ENCODE data around the gene KRTAP9-7.
"Not testable (repeated sequence)": the region's sequence is repeated elsewhere in the genome, so short reads cannot be mapped to it uniquely, and the experiment has no call there.

Gene KRTAP9-7

GRCh38 chr17:41271323-41271722, 4.2 kb upstream of the KRTAP9-7 start:
- in situ Hi-C loops (cut with HindIII; ENCODE audit: low sequenced_read_pairs): not testable (repeated sequence)

GRCh38 chr17:41271858-41272257, 3.6 kb upstream of the KRTAP9-7 start:
- in situ Hi-C loops (cut with HindIII; ENCODE audit: low sequenced_read_pairs): no loop called here

GRCh38 chr17:41278176-41278955, 2.9 kb downstream of the KRTAP9-7 start:
- in situ Hi-C loops (cut with HindIII; ENCODE audit: low sequenced_read_pairs): no loop called here

- in situ Hi-C loops (cut with HindIII; ENCODE audit: low sequenced_read_pairs): no loop called here
These were observed 8.5 kb downstream of the KRTAP9-7 start for GRCh38 chr17:41284043-41284442.

- in situ Hi-C loops (cut with HindIII; ENCODE audit: low sequenced_read_pairs): no loop called here
These were observed 9.0 kb downstream of the KRTAP9-7 start for GRCh38 chr17:41284546-41284945.

DNA sequence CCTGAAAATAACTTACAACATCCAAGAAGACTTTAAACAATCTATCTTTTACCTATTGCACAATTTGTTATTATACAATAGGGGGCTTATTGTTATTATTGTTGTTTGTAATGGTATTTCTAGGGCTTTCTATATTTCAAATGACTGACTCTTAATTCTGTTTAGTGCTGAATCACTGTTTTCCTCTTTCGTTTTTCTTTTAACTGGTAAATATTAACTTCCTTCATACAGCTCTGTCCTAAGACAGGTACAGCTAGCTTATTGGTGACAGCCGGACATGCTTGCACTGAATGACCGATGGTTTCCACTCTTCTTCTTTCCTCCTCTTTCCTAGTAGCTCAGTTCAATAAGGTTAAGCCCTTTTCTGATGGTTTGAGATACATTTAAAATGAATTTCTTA, 11.6 kb downstream of the KRTAP9-7 start:
- in situ Hi-C loops (cut with HindIII; ENCODE audit: low sequenced_read_pairs): no loop called here

GRCh38 chr17:41294016-41294415, 18.5 kb downstream of the KRTAP9-7 start:
- in situ Hi-C loops (cut with HindIII; ENCODE audit: low sequenced_read_pairs): no loop called here

DNA sequence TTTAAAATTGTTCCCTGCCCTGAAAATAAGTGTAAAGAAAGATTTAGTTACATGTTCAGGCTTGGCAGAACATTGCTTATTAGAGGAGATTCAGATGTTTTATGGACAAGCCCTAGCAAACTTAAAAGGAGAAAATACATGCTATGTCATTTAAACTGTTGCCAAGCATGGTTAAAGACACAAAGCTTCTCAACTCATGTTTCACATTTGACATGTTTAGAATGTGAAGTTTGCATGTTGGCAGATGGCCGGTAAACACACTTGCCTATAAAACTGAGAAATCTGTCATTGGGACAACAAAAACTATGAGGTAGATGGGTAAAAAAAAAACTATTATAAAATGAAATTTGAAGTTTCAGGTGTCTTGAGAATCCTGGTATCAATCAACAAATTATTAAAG, 21.3 kb downstream of the KRTAP9-7 start:
- in situ Hi-C loops (cut with HindIII; ENCODE audit: low sequenced_read_pairs): no loop called here

DNA sequence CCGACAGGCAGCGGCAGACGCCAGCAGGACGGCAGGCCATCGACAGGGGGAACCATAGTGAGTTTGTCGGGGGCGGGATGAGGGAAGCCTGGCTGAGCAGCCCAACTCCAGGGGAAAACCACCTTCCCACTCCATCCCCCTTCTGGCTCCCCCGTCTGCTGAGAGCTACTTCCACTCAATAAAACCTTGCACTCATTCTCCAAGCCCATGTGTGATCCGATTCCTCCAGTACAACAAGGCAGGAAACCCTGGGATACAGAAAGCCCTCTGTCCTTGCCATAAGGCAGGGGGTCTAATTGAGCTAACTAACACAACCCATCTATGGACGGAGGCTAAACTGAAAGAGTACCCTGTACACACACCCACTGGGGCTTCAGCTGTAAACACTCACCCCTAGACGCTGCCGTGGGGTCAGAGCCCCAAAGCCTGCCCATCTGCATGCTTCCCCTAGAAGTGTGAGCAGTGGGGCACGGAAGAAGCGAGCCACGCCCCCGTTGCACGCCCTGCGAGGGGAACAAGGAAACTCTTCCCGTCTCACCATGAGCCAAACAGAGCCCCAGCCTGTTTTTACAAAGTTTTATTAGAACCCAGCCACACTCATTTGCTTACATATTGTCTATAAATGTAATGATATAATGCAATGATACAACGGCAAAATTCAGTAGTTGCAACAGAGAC, 23.1 kb downstream of the KRTAP9-7 start:
- in situ Hi-C loops (cut with HindIII; ENCODE audit: low sequenced_read_pairs): no loop called here

DNA sequence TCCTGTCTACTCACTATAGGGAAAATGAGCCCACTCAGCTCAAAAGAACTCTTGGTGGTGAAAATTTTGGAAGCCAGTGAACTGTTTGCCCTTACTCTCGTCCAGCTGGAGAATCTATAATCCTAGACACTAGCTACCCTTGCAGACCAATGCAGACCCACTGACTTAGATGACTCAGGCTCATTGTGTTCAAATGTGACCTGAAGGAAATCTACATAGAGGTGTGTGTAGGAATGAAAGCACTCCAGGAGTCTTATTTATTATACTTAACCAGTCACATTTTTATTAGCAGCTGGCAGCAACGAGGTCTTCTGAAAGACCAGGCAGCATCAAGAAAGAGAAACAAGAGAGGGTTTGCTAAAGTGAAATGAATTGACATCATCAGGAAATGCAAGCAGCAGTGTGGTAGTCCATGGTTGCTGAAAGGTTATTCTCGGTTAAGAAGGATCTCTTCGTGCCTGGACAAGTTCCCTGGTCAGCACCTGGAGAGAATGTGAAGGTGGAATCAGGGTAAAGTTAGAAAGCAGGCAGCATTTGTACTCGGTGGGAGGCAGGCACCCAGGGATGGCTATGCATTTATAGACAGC, 25.8 kb downstream of the KRTAP9-7 start:
- in situ Hi-C loops (cut with HindIII; ENCODE audit: low sequenced_read_pairs): no loop called here

DNA sequence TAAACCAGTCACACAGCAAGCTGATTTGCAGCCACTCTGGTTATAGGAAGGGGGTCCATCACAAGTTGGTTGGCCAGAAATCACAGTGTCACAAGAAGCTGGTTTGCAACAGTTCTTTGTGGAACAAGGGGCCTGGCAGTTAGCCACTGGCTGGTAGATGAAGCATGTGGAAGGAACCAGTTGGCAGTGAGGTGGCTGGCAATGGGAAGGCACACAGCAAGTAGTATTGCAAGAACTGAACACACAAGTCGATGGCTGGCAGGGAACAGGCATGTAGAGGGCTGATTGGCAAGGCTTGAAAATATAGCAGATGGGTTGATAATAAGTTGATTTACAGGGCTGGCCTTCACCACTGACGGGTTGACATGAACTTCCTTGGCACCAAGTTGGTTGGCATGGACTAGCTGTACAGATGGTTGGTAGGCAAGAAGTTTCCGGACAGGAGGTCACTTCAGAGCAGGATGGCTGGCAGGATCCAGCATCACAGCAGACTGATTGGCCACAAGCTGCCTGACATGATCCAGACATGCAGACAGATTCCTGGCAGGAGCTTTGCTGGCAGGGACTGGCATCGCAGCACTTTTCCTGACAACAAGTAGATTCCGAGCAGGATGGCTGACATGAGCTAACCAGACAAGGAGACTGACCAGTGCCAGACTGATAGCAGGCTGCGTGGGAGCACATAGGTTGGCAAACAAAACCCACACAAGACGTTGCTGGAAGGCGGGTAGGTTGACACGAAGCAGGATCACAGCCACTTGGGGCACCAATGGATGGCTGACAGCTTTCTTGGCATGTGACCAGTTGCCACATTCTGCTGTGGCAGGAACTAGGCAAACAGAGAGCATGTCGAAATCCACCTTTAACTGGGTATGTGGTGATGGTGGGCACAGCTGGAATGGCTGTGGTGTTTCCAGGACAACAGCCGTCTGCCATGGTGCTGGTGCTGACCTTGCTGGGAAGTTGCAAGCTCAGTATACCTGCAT, 26.7 kb downstream of the KRTAP9-7 start, which contains the start of gene KRTAP29-1:
TSS of gene KRTAP29-1 (minus strand) at position 936 of the 986 bp plus-strand sequence. CDS start at position 936, 0 bp downstream.
- in situ Hi-C loops (cut with HindIII; ENCODE audit: low sequenced_read_pairs): no loop called here

- in situ Hi-C loops (cut with HindIII; ENCODE audit: low sequenced_read_pairs): no loop called here
These were observed 27.5 kb downstream of the KRTAP9-7 start for GRCh38 chr17:41302981-41303380.

GRCh38 chr17:41304091-41304490, 28.6 kb downstream of the KRTAP9-7 start:
- in situ Hi-C loops (cut with HindIII; ENCODE audit: low sequenced_read_pairs): no loop called here

DNA sequence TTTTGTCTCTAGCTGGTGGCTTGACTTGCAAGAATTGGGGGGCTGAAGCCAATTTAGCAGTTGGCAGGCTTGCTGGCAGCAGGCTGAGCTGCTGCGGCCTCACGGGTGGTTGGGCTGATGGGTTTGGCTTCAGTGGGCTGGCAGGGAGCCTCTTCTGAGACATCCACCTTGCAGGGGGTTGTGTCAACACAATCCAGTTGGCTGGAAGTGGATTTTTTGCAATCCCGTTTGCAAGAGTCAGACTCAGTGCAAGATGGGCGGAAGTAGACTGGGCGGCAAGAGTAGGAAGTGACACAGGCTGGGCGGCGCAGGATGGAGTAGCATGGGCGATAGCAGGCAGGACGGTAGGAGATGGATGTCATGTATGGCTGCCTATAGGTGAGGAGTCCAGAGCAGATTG, 32.1 kb downstream of the KRTAP9-7 start:
- in situ Hi-C loops (cut with HindIII; ENCODE audit: low sequenced_read_pairs): no loop called here

GRCh38 chr17:41308251-41308917, 32.9 kb downstream of the KRTAP9-7 start:
- in situ Hi-C loops (cut with HindIII; ENCODE audit: low sequenced_read_pairs): no loop called here

- in situ Hi-C loops (cut with HindIII; ENCODE audit: low sequenced_read_pairs): no loop called here
These were observed 33.4 kb downstream of the KRTAP9-7 start, which contains the start of gene KRTAP16-1 for GRCh38 chr17:41308918-41309359. KRTAP16-1 (minus strand) TSS chr17:41309309; CDS start chr17:41309253, 56 bp downstream.

DNA sequence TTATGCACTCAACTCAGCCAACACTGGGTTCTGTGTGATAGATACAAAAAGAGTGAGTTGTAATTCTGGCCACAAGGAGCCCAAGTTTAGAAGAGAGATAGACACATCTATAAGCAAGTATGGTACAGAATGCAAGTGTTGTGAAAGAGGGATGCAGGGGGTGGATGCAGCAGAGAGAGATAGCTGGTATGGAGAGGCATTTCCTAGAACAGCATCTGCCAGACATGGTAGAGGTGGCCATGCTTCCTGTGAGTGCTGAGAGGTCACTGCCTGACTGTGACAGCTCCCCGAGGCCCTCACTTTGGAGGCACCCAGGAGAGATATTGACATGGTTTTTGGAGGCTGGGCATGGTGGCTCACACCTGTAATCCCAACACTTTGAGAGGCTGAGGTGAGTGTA, 35.6 kb downstream of the KRTAP9-7 start:
- in situ Hi-C loops (cut with HindIII; ENCODE audit: low sequenced_read_pairs): no loop called here

- in situ Hi-C loops (cut with HindIII; ENCODE audit: low sequenced_read_pairs): no loop called here
These were observed 39.8 kb downstream of the KRTAP9-7 start, which contains the start of gene KRTAP17-1 for GRCh38 chr17:41315204-41315794. KRTAP17-1 (minus strand) TSS chr17:41315710; CDS start chr17:41315650, 60 bp downstream.

DNA sequence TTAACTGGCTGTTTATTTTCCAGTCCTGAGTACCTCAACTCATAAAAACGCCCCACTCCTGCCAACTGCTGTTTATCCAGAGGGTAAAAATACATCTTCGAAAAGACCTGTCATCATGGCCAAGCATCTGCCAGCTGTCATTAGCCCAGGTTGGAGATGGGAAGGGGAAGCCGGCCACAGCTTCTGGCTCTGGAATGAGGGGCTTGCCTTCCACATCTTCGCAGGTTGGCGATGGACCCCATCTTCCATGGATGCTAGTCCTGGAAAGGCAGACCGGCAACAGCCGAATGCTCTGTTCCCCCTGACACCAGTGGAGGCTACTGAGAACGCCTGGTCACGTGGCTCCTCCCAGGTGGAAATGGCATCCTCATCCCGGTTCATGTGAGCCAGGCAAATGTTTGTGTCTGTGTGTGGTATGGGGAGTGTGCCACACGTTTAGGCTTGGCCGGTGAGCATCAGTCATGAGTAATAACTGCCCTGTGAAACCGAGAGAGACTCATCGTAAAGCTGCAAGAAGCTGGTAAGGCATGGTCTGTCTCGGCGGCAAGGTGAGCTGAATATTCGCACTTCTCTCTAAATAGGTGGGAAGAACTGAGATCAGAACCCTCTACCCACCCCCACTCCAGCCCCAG, 40.4 kb downstream of the KRTAP9-7 start:
- in situ Hi-C loops (cut with HindIII; ENCODE audit: low sequenced_read_pairs): no loop called here

All from DLD1 (cell line).